Measurements from ENCODE around the gene PDE11A.
A peak's percentile ranks its signal among the peaks of the same experiment; 100 is the strongest.

Gene PDE11A

DNA sequence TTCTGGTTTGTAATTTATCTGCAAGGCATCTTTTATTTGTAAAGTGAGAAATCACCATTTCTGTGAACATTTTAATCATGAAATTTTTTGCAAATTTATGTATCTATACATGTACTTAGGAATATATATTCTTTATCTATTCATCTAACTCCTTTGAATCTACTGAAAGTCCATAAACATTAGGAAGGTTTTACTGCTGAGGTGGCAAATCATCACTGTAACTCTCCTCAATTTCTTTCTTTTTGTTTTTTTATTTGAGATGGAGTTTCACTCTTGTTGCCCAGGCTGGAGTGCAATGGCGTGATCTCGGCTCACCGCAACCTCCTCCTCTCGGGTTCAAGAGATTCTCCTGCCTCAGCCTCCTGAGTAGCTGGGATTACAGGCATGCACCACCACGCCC lies 383.7 kb downstream of the PDE11A start:
- no peak overlapping the region for H3K4me3 ChIP-seq
- H3K4me1 ChIP-seq = peaks cover 19% of the 10 kb centered on the region
- in situ Hi-C loops (cut with MboI; ENCODE audit: low sequenced_read_pairs) = no loop called here
- no peaks in the 10 kb centered on the region for H3K9me3 ChIP-seq
- H3K27me3 ChIP-seq (ENCODE audit: low read depth) = no peaks in the 10 kb centered on the region
- no peak for DNase-seq (ENCODE audit: low spot score in 2 of 2)
- no peaks in the 10 kb centered on the region for H3K36me3 ChIP-seq (replicated peaks)

DNA sequence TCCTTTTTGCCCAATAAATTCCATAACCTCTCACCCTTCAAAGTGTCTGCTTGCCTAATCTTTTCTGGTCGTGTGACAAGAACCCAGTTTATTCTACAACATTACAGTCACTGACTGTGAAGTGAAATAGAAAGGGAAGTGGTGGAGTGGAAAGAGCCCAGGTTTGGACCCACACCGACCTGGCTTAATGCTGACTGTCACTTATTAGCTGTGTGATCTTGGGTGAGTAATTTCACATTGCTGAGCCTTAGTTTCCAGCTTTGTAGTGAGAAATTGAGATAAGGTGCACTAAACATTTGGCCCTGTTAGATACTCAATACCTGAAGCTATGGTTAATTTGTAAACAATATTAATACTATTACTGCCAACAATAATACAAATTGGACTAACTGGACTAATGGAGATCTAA lies 388.9 kb downstream of the PDE11A start:
- Histone ChIP-seq H3K4me3 (no peak overlapping the region), H3K9me3 (no peaks in the 10 kb centered on the region), H3K27me3 (ENCODE audit: low read depth) (no peaks in the 10 kb centered on the region), H3K36me3 (replicated peaks) (no peaks in the 10 kb centered on the region), H3K4me1 (peaks cover 36% of the 10 kb centered on the region)
- no peak for DNase-seq (ENCODE audit: low spot score in 2 of 2)
- in situ Hi-C loops (cut with MboI; ENCODE audit: low sequenced_read_pairs) = no loop called here

DNA sequence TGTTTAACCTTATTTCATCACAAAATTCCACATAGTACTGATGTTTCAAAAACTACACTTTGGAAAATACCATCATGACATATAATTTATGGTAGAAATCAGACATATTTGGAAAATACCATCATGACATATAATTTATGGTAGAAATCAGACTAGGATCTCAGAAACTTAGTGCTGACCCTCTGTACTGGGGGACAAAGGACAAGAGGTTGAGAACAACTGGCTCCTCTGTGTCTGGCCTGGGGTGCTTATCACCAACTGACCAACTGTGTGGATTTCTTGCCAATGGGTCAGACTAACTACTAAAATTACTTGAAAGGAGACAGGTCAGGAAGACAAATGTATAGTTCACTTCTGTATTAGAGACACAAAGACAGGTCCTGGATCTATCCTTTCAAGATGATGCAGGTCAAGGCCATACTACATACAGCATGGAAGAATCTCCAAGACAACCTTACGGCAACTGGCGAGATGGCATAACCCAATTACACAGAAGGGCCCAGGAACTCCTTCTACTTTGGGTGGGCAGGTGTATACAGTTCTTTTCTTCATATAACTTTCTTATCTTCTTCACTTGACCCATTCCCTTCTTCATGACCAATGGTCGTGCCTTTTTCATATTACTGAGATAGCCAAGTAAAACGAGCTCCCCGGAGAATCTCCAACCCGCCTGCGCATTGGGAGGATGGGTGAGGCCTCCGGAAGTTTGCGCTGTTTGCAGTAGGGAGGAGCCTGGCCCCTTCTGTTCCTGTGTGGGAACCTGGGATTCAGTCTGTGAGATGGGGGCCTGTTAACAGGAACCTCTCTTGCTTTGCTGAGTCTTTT lies 389.5 kb downstream of the PDE11A start:
- Histone ChIP-seq H3K4me1 (peaks cover 40% of the 10 kb centered on the region), H3K36me3 (replicated peaks) (no peaks in the 10 kb centered on the region), H3K27me3 (ENCODE audit: low read depth) (no peaks in the 10 kb centered on the region), H3K9me3 (no peaks in the 10 kb centered on the region), H3K4me3 (no peak overlapping the region)
- no peak for DNase-seq (ENCODE audit: low spot score in 2 of 2)
- in situ Hi-C loops (cut with MboI; ENCODE audit: low sequenced_read_pairs) = no loop called here

DNA sequence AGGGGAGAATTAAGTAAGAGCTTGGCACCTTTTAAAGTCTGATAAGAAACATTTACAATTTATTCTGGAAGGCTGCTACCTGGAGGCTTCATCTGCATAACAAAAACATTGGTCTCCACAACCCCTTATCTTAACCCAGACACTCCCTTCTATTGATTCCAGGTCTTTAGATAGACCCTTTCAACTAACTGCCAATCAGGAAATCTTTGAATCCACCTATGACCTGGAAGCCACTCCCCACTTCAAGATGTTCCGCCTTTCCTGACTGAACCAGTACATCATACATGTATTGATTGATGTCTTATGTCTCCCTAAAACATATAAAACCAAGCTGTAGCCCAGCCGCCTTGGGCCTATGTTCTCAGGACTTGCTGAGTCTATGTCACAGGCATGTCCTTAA lies 390.6 kb downstream of the PDE11A start:
- H3K4me1 ChIP-seq = peaks cover 40% of the 10 kb centered on the region
- in situ Hi-C loops (cut with MboI; ENCODE audit: low sequenced_read_pairs) = no loop called here
- no peaks in the 10 kb centered on the region for H3K9me3 ChIP-seq
- no peaks in the 10 kb centered on the region for H3K27me3 ChIP-seq (ENCODE audit: low read depth)
- no peaks in the 10 kb centered on the region for H3K36me3 ChIP-seq (replicated peaks)
- no peak overlapping the region for H3K4me3 ChIP-seq
- DNase-seq (ENCODE audit: low spot score in 2 of 2) = no peak

DNA sequence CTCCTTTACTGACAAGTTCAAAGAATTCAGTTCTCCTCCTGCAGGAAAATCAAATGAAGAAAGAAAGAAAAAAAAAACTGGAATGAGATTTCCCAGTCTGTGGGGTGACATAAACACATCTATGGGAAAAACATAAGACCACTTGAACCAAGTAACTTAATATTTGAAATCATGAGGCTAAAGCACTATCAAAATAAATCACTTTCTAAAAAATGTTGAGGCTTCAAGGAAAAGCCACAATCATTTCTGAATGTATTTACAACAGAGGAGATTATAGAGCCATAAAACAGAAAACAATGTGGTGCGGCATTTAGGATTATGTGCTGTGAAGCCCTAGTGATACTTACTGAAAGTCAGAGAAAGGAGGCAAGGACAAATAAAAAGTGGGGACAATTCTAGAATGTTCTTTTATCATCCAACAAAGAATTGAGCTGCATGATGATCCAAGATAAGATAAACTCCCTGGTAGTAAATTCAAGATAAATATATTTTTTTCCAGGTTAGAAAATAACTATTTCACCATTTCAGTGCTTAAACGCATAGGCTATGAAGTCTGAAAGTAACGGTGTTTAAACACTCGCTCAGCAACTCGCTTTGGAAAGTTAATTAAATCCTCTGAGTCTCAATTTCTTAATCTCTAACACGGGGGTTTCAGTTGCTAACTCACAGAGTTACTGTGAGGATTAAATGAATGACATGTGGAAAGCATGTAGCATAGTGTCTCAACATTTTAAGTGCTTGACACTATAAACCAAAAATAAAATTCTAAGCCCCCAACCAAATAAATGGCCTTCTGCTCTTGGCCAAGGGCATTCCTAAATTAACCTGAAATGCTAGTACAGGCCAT lies 391.5 kb downstream of the PDE11A start:
- peak; percentile 49 to 94 for DNase-seq (ENCODE audit: low spot score in 2 of 2)
- no peak overlapping the region for H3K4me3 ChIP-seq
- in situ Hi-C loops (cut with MboI; ENCODE audit: low sequenced_read_pairs) = no loop called here
- no peaks in the 10 kb centered on the region for H3K36me3 ChIP-seq (replicated peaks)
- peaks cover 40% of the 10 kb centered on the region for H3K4me1 ChIP-seq
- H3K9me3 ChIP-seq = no peaks in the 10 kb centered on the region
- H3K27me3 ChIP-seq (ENCODE audit: low read depth) = no peaks in the 10 kb centered on the region

DNA sequence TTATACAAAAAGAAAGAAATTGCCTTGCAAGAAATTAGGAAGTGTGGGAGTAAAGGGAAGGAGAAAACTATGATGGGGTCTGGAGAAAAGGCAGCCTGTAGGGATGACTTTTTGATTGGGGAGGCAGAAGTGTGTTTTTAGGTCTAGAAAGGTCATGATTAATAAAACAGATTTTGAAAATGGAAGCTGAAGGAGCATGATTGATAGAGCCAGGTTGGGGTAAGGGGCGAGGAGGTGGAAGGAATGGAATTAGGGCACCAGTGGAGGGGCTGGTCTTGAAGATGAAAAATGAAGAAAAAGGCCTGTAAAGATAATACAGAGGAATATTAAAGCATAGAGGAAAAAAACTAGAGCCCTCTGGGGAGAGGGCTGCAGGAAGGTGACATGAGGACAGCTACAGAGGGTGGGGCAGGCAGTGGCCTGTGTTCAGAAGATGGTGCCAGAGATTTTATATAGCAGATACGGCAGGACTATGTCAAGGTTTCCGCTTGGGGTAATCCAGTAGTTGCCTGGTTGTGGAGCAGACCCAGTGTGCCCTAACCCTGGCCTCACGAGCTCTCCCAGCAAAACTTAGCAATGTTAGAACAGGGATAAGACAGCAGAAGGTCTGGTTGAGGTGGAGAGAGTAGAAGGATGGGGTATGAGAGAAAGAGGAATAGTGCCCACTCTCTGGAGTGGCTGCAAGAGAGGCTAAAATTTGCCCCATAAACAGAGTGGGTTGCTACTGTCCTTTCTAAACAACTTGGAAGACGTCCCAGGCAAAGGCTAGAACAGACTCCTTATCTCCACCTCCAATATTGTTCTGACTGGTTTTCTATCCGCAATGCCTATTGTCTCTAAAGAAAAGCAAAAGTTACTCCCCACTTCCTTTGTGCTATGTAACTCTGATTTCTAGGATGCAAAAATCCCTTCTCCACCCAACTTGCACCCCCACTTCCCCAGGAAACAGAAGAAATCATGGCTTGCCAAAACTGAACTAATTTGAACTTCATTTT lies 392.7 kb downstream of the PDE11A start:
- H3K27me3 ChIP-seq (ENCODE audit: low read depth) = no peaks in the 10 kb centered on the region
- H3K4me1 ChIP-seq = peaks cover 47% of the 10 kb centered on the region
- no peaks in the 10 kb centered on the region for H3K9me3 ChIP-seq
- H3K36me3 ChIP-seq (replicated peaks) = no peaks in the 10 kb centered on the region
- peak; percentile 37 to 70 for DNase-seq (ENCODE audit: low spot score in 2 of 2)
- H3K4me3 ChIP-seq = no peak overlapping the region
- in situ Hi-C loops (cut with MboI; ENCODE audit: low sequenced_read_pairs) = no loop called here

DNA sequence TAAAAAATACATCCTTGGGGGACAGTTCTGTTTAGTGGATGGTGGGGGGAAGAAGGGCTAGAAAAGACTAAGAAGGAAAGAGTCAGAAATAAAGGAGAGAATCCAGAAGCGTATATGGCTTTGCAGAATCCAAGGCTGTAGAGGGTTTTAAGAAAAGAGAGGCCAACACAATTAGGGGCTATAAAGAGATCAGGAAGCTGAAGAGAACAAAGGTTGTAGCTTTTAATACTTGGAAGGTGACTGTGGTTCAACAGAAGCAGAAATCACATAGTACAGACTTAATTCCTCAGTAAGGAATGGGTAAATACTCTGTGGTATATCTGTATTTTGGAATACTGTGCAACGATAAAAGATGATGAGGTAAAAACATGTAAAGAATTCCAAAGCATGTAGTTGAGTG lies 393.6 kb downstream of the PDE11A start:
- H3K4me1 ChIP-seq = peaks cover 47% of the 10 kb centered on the region
- in situ Hi-C loops (cut with MboI; ENCODE audit: low sequenced_read_pairs) = no loop called here
- H3K9me3 ChIP-seq = no peaks in the 10 kb centered on the region
- H3K36me3 ChIP-seq (replicated peaks) = no peaks in the 10 kb centered on the region
- H3K27me3 ChIP-seq (ENCODE audit: low read depth) = no peaks in the 10 kb centered on the region
- peak in 1 of 2 experiments; percentile 70 for DNase-seq (ENCODE audit: low spot score in 2 of 2)
- no peak overlapping the region for H3K4me3 ChIP-seq

DNA sequence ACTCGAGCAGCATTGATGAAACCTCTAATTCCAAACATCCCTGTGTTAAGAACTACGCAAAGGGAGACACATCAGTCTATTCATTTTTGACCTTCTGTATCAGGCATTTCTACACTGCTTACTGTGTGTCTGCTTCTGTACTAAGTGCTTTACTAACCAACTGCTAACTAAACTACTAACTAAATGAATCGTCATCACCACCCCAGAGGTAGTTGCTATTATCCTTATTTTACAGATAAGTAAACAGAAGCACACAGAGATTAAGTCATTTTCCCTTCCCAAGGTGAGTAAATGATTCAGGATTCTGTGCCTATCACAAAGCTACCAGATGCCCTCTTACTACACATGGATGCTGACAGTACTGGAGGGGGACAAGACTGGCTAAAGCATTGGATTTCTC lies 395.9 kb downstream of the PDE11A start:
- Histone ChIP-seq H3K36me3 (replicated peaks) (no peaks in the 10 kb centered on the region), H3K27me3 (ENCODE audit: low read depth) (no peaks in the 10 kb centered on the region), H3K9me3 (no peaks in the 10 kb centered on the region), H3K4me3 (no peak overlapping the region), H3K4me1 (peaks cover 41% of the 10 kb centered on the region)
- no peak for DNase-seq (ENCODE audit: low spot score in 2 of 2)
- in situ Hi-C loops (cut with MboI; ENCODE audit: low sequenced_read_pairs) = no loop called here

DNA sequence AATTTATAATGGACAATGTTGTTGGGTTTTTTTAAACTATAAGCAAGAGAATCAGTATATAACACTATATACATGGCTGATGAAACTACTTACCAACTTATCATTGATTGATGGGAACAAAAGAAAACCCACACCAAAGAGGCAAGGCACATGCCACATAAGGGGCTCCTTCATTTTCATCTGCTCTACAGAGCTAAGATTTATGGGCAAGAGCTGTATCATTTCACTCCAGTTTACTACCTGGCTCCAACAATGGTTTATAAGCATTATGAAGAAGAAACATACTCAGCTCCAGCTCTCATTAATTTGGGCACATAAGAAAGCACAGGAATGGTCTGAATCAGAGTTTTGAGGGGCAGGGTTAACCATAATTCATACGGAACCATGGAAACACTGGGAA lies 396.8 kb downstream of the PDE11A start:
- Histone ChIP-seq H3K4me1 (peaks cover 38% of the 10 kb centered on the region), H3K9me3 (no peaks in the 10 kb centered on the region), H3K36me3 (replicated peaks) (no peaks in the 10 kb centered on the region), H3K27me3 (ENCODE audit: low read depth) (no peaks in the 10 kb centered on the region), H3K4me3 (no peak overlapping the region)
- in situ Hi-C loops (cut with MboI; ENCODE audit: low sequenced_read_pairs) = no loop called here
- DNase-seq (ENCODE audit: low spot score in 2 of 2) = no peak

DNA sequence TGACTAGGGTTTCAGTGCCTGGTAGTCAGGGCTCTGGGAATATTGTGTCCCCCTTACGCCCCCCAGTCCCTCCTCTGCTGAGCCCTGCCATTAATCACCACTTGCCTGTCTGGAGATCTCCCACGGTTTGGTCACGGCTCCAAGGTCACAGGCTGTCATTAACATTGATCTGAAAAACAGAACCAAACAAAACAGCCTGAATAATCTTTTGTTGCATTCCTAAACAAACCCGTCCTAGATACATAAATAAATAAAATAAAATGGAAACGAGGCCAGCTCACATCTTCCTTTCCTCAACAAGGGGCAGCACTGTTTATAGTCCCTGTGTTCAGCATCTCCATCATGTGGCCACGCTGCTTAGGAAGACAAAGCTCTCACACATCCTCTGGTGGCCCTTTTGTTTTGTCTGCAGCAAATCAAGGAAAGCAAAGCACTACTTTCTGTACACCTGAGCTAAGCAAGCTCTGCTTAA lies 397.2 kb downstream of the PDE11A start:
- Histone ChIP-seq H3K36me3 (replicated peaks) (no peaks in the 10 kb centered on the region), H3K9me3 (no peaks in the 10 kb centered on the region), H3K4me1 (peaks cover 36% of the 10 kb centered on the region), H3K4me3 (no peak overlapping the region), H3K27me3 (ENCODE audit: low read depth) (no peaks in the 10 kb centered on the region)
- in situ Hi-C loops (cut with MboI; ENCODE audit: low sequenced_read_pairs) = no loop called here
- DNase-seq (ENCODE audit: low spot score in 2 of 2) = peak in 1 of 2 experiments; percentile 43

DNA sequence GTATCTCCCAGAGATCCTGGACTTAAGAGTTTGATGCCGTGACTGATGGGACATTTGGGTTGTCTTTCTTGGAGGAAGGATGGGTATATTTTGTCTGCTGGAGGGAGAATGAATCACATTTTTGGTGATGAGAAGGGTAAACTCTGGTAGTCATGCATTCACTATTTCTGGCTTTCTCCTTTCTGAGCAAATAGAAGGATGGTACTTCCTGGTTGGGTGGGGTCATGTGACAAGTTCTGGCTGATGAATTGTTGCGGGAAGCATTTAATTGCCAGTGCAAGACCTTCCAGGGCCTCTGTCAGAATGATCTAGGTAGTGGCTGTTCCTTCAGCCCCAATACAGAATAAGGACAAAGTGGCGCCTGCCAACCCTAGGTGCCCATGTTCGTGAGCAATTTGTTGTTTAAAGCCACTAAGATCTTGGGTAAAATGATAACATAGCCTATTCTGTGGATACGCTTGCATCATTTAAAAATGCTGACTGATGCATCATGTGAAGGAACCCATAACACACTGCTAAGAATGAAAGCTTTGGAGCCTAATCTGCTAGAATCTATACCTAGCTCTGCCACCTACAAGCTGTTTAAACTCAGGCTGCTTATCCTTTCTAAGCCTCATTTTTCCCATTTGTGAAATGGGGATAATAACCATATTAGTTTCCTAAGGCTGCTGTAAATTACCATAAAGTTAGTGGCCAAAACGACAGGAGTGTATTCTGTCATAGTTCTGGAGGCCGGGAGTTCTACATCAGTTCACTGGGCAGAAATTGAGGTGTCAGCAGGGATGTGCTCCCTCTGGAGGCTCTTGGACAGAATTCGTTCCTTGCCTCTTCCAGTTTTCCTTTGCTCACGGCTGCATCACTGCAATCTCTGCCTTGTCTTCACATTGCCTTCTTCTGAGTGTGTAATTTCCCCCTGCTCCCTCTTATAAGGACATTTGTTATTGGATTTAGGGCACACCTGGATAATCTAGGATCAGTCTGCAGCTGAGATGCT lies 398.7 kb downstream of the PDE11A start:
- Histone ChIP-seq H3K4me3 (no peak overlapping the region), H3K36me3 (replicated peaks) (no peaks in the 10 kb centered on the region), H3K9me3 (no peaks in the 10 kb centered on the region), H3K4me1 (peaks cover 21% of the 10 kb centered on the region), H3K27me3 (ENCODE audit: low read depth) (no peaks in the 10 kb centered on the region)
- no peak for DNase-seq (ENCODE audit: low spot score in 2 of 2)
- in situ Hi-C loops (cut with MboI; ENCODE audit: low sequenced_read_pairs) = no loop called here

DNA sequence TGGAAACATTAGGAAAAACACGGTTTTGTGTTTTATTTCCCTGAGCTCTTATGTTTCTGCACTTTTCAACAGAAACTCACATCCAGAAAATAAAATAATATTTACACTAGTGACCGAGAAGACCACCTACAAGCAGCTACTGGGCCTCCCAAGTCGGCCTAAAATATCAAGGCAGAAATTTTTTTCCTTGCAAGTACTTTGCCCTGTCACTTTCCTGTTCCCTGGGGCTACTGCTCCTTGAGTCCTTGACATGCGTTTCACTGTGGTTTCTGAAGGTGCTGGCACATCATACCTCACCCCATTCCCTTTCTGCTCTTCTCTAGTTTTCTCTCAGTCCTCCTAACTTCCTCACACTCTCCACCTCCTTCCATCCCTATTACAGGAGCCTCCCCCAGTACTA lies 400.9 kb downstream of the PDE11A start:
- Histone ChIP-seq H3K27me3 (ENCODE audit: low read depth) (no peaks in the 10 kb centered on the region), H3K4me1 (peaks cover 15% of the 10 kb centered on the region), H3K4me3 (no peak overlapping the region), H3K9me3 (no peaks in the 10 kb centered on the region), H3K36me3 (replicated peaks) (no peaks in the 10 kb centered on the region)
- in situ Hi-C loops (cut with MboI; ENCODE audit: low sequenced_read_pairs) = no loop called here
- DNase-seq (ENCODE audit: low spot score in 2 of 2) = no peak

Data from HAP-1 (cell line).